Measurements from ENCODE around the gene ASTN1.

ASTN1 gene

GRCh38 chr1:177131723-177132122 is 32.8 kb downstream of the ASTN1 start:
- no peak overlapping the region for H3K4me3 ChIP-seq (ENCODE audit: low read length)
- H3K36me3 ChIP-seq (ENCODE audit: insufficient read depth, low read length), result no peaks in the 10 kb centered on the region
- peaks cover 4% of the 10 kb centered on the region; the same call in 1 of the 2 replicates for H3K4me1 ChIP-seq (ENCODE audit: insufficient read depth, low read length)
- H3K9me3 ChIP-seq (ENCODE audit: insufficient read depth, low read depth, low read length), result no peaks in the 10 kb centered on the region
- H3K27ac ChIP-seq (ENCODE audit: low read depth, low read length), result no peak overlapping the region
- no peak overlapping the region for H3K9ac ChIP-seq (ENCODE audit: low read depth, low read length)
- H3K27me3 ChIP-seq (ENCODE audit: insufficient read depth, low read length), result no peaks in the 10 kb centered on the region
- WGBS, result 83% methylated on average over 4 of the region's 4 CpGs

GRCh38 chr1:177130451-177130945 is 34.0 kb downstream of the ASTN1 start:
- WGBS, result 94% methylated on average over 5 of the region's 5 CpGs
- Histone ChIP-seq H3K36me3 (ENCODE audit: insufficient read depth, low read length) (no peaks in the 10 kb centered on the region), H3K9me3 (ENCODE audit: insufficient read depth, low read depth, low read length) (no peaks in the 10 kb centered on the region), H3K27ac (ENCODE audit: low read depth, low read length) (no peak overlapping the region), H3K4me3 (ENCODE audit: low read length) (no peak overlapping the region), H3K9ac (ENCODE audit: low read depth, low read length) (no peak overlapping the region), H3K4me1 (ENCODE audit: insufficient read depth, low read length) (peaks cover 4% of the 10 kb centered on the region; the same call in 1 of the 2 replicates), H3K27me3 (ENCODE audit: insufficient read depth, low read length) (no peaks in the 10 kb centered on the region)

DNA sequence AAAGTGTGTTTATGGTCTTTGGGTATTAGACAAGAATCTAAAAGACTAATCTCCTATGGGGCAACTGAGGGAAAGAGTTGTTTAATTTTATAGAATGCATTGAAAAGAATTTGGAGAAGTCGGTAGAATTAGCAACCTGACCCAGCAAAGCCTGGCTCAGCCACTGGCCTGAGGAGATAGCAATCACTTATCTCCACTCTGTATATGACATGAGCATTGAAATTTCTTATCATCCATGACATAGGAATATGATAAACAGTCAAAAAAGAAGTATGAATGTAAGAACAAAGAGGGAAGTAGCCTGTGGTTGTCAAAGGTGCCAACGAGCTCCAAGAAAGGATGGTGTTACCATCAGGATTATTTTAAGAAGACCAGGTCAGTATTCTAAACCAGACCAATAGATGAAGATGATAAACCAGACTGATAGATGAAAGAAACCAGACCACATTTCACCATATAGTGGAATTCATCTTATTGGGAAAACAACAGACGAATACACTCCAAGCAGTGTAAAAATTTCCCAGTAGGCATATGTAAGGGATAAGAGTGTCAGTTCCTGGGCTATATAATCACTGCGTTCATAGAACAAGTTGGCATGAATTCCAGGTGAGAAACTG is 35.7 kb downstream of the ASTN1 start:
- no peaks in the 10 kb centered on the region for H3K9me3 ChIP-seq (ENCODE audit: insufficient read depth, low read depth, low read length)
- no peaks in the 10 kb centered on the region for H3K36me3 ChIP-seq (ENCODE audit: insufficient read depth, low read length)
- H3K4me3 ChIP-seq (ENCODE audit: low read length), result no peak overlapping the region
- H3K27me3 ChIP-seq (ENCODE audit: insufficient read depth, low read length), result no peaks in the 10 kb centered on the region
- 95% methylated on average over 4 of the region's 4 CpGs for WGBS
- no peak overlapping the region for H3K9ac ChIP-seq (ENCODE audit: low read depth, low read length)
- peaks cover 4% of the 10 kb centered on the region; the same call in 1 of the 2 replicates for H3K4me1 ChIP-seq (ENCODE audit: insufficient read depth, low read length)
- H3K27ac ChIP-seq (ENCODE audit: low read depth, low read length), result no peak overlapping the region

- no peak overlapping the region for H3K4me3 ChIP-seq (ENCODE audit: low read length)
- no peak overlapping the region for H3K9ac ChIP-seq (ENCODE audit: low read depth, low read length)
- no peak overlapping the region for H3K27ac ChIP-seq (ENCODE audit: low read depth, low read length)
- no peaks in the 10 kb centered on the region for H3K9me3 ChIP-seq (ENCODE audit: insufficient read depth, low read depth, low read length)
- WGBS, result 83% methylated on average over 3 of the region's 3 CpGs
- H3K27me3 ChIP-seq (ENCODE audit: insufficient read depth, low read length), result no peaks in the 10 kb centered on the region
- H3K4me1 ChIP-seq (ENCODE audit: insufficient read depth, low read length), result no peaks in the 10 kb centered on the region
- H3K36me3 ChIP-seq (ENCODE audit: insufficient read depth, low read length), result no peaks in the 10 kb centered on the region
Measured at GRCh38 chr1:177126267-177126666, 38.2 kb downstream of the ASTN1 start.

DNA sequence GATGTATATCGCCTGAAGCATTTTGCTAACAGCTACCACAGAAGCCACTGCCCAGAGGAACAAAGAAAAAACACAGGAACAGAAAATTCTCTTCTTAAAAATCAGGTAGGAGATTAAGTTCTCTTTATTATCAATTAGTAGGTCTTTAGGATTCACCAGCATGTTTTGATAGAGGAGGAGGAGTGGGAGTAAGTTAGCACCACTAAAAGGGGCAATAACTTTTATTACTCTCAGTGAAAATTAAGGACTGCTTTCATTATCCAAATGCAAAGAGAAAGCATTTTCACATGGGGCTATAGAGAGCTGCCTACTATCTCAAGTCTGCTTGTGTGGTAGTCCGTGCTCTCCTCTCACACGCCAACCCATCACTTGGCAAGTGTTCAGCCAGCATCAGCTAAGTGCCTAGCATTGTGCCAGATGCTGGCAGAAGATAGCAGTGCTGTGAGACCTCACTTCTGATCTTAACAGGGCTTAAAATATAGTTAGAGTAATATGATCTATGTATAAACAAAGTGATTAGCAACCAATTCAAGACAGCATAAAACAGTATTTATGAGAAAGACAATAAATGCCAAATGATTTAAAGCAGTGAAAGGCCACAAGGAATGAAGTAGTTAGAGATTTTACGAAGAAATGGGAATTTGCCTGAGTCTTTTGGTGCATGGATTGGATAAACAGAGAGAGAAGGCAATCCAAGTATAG is 39.8 kb downstream of the ASTN1 start:
- Histone ChIP-seq H3K27me3 (ENCODE audit: insufficient read depth, low read length) (no peaks in the 10 kb centered on the region), H3K9ac (ENCODE audit: low read depth, low read length) (no peak overlapping the region), H3K4me1 (ENCODE audit: insufficient read depth, low read length) (no peaks in the 10 kb centered on the region), H3K9me3 (ENCODE audit: insufficient read depth, low read depth, low read length) (no peaks in the 10 kb centered on the region), H3K27ac (ENCODE audit: low read depth, low read length) (no peak overlapping the region), H3K36me3 (ENCODE audit: insufficient read depth, low read length) (no peaks in the 10 kb centered on the region), H3K4me3 (ENCODE audit: low read length) (no peak overlapping the region)
- WGBS, result 95% methylated on average over 4 of the region's 4 CpGs

GRCh38 chr1:177122461-177123251 is 41.9 kb downstream of the ASTN1 start:
- Histone ChIP-seq H3K4me1 (ENCODE audit: insufficient read depth, low read length) (no peaks in the 10 kb centered on the region), H3K36me3 (ENCODE audit: insufficient read depth, low read length) (no peaks in the 10 kb centered on the region), H3K9me3 (ENCODE audit: insufficient read depth, low read depth, low read length) (no peaks in the 10 kb centered on the region), H3K4me3 (ENCODE audit: low read length) (no peak overlapping the region), H3K27ac (ENCODE audit: low read depth, low read length) (no peak overlapping the region), H3K27me3 (ENCODE audit: insufficient read depth, low read length) (no peaks in the 10 kb centered on the region), H3K9ac (ENCODE audit: low read depth, low read length) (no peak overlapping the region)
- WGBS, result 90% methylated on average over 12 of the region's 12 CpGs

GRCh38 chr1:177119311-177119710 is 45.2 kb downstream of the ASTN1 start:
- H3K27ac ChIP-seq (ENCODE audit: low read depth, low read length), result no peak overlapping the region
- H3K27me3 ChIP-seq (ENCODE audit: insufficient read depth, low read length), result no peaks in the 10 kb centered on the region
- H3K9me3 ChIP-seq (ENCODE audit: insufficient read depth, low read depth, low read length), result no peaks in the 10 kb centered on the region
- H3K4me3 ChIP-seq (ENCODE audit: low read length), result no peak overlapping the region
- no peaks in the 10 kb centered on the region for H3K36me3 ChIP-seq (ENCODE audit: insufficient read depth, low read length)
- no peaks in the 10 kb centered on the region for H3K4me1 ChIP-seq (ENCODE audit: insufficient read depth, low read length)
- WGBS, result 89% methylated on average over 3 of the region's 4 CpGs
- H3K9ac ChIP-seq (ENCODE audit: low read depth, low read length), result no peak overlapping the region

- Histone ChIP-seq H3K27me3 (ENCODE audit: insufficient read depth, low read length) (no peaks in the 10 kb centered on the region), H3K27ac (ENCODE audit: low read depth, low read length) (no peak overlapping the region), H3K9ac (ENCODE audit: low read depth, low read length) (no peak overlapping the region), H3K36me3 (ENCODE audit: insufficient read depth, low read length) (no peaks in the 10 kb centered on the region), H3K4me1 (ENCODE audit: insufficient read depth, low read length) (no peaks in the 10 kb centered on the region), H3K4me3 (ENCODE audit: low read length) (no peak overlapping the region), H3K9me3 (ENCODE audit: insufficient read depth, low read depth, low read length) (no peaks in the 10 kb centered on the region)
- 93% methylated on average over 3 of the region's 4 CpGs for WGBS
Measured at GRCh38 chr1:177118901-177119300, 45.6 kb downstream of the ASTN1 start.

- Histone ChIP-seq H3K27ac (ENCODE audit: low read depth, low read length) (no peak overlapping the region), H3K9ac (ENCODE audit: low read depth, low read length) (no peak overlapping the region), H3K27me3 (ENCODE audit: insufficient read depth, low read length) (no peaks in the 10 kb centered on the region), H3K4me1 (ENCODE audit: insufficient read depth, low read length) (no peaks in the 10 kb centered on the region), H3K9me3 (ENCODE audit: insufficient read depth, low read depth, low read length) (no peaks in the 10 kb centered on the region), H3K4me3 (ENCODE audit: low read length) (no peak overlapping the region), H3K36me3 (ENCODE audit: insufficient read depth, low read length) (no peaks in the 10 kb centered on the region)
- 85% methylated on average over 4 of the region's 4 CpGs for WGBS
Measured at GRCh38 chr1:177116941-177117340, 47.6 kb downstream of the ASTN1 start.

DNA sequence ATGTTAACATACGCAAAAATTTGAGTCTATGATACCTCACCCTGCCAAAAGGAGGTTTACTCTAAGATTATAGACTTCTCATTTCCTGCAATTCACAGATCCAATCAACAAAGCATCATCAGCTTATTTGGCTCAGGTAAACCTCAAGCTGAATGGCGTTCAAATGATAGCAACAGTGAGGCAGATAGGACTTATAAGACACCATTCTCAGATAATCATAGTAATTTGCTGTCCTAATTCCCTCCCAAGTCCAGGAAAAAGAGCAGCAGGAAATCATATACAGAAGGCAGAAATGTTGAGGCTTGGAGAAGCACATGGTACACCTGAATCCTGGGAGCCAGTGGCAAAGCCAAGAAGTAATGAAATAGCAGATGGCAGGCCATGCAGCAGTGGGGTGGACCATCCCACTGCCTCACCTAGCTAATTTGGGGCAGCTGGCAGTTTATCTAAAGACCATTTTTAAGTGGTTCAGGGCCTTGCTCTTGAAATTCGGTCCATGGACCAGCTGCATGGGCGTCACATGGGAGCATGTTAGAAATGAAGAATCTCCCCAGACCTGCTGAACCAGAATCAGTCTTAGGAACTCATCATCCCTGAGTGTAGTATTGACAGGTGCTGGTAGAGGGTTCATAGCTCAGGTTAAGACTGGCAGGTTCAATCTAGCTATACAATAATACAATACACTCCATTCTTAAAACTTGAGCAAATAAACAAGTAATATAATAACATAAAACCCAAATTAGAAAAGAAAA is 57.7 kb downstream of the ASTN1 start:
- no peaks in the 10 kb centered on the region for H3K27me3 ChIP-seq (ENCODE audit: insufficient read depth, low read length)
- 95% methylated on average over 4 of the region's 4 CpGs for WGBS
- H3K9ac ChIP-seq (ENCODE audit: low read depth, low read length), result no peak overlapping the region
- H3K4me3 ChIP-seq (ENCODE audit: low read length), result no peak overlapping the region
- no peaks in the 10 kb centered on the region for H3K4me1 ChIP-seq (ENCODE audit: insufficient read depth, low read length)
- no peak overlapping the region for H3K27ac ChIP-seq (ENCODE audit: low read depth, low read length)
- H3K9me3 ChIP-seq (ENCODE audit: insufficient read depth, low read depth, low read length), result no peaks in the 10 kb centered on the region
- no peaks in the 10 kb centered on the region for H3K36me3 ChIP-seq (ENCODE audit: insufficient read depth, low read length)

All from HUES64 (cell line).